ENCODE data around the gene DUSP23.

The DUSP23 gene

DNA sequence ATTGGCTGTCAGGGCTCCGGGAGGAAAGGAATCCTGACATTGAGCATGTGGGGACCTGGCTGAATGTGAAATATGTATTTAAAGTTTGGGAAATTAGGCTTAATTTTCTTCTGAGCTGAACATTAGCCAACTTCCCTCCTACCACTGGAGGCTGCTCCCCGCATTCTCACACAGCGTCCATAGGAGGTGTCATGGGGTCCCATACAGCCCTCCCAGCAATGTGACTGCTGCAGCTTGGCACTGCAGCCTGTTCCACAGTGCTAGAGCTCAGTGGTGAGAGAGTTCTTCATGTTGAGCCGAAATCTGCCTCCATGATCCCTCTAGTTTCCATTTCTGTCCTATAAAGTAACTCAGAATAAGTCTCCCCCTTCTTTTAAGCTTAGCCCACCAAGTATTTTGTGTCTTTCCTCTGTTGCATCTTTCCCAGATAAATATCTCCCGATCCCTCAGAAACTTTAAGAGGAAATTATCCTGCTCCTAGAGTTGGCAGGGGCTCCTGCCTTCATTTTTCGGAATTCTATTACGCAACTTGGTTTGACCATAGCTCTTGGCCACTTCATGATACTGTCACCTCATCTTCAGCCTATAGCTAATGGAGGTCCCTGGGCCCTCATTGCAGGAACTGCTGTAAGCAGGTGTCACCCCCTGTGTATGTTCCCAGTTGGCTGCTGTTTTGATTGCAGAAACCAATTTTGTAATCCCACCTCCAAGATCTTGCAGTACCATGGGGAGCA, 23.4 kb downstream of the DUSP23 start:
- TF ChIP-seq SIN3A (IDR thresholded peaks at IDR 0.05; ENCODE audit: borderline replicate concordance, insufficient read depth, low read length) (no peak), POLR2AphosphoS5 (IDR thresholded peaks at IDR 0.05; ENCODE audit: low read depth, low read length) (no peak), REST (IDR thresholded peaks at IDR 0.05; ENCODE audit: insufficient read depth in 1 of 2, low read depth in 2 of 2, low read length in 2 of 2) (no peak)

DNA sequence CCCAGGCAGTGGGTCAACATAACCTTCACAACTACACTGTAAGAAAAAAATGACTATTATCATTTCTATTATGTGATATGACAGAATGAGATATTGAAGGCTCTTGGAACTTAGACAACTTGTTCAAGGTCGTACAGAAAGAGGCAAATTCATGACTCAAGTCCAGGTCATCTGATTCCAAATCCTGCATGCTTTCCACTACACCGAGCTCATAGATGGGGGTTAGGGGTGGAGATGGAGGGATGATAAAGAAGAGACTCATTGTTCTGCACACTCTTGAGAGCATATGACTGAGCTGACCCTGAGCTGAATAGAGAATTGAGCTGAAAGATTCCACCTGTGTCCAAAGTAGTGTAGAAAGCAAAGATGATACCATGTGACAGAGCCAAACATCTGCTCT, 24.2 kb downstream of the DUSP23 start:
- no peak for TF ChIP-seq TAF1 (IDR thresholded peaks at IDR 0.05; ENCODE audit: borderline replicate concordance, insufficient read depth, low read length)
- no peak for TF ChIP-seq FOXP2 (optimal IDR thresholded peaks at IDR 0.05; ENCODE audit: borderline replicate concordance, extremely low read depth, extremely low read length, insufficient read depth)
- TF ChIP-seq REST (IDR thresholded peaks at IDR 0.05; ENCODE audit: insufficient read depth in 1 of 2, low read depth in 2 of 2, low read length in 2 of 2), result no peak
- no peak for TF ChIP-seq POLR2AphosphoS5 (IDR thresholded peaks at IDR 0.05; ENCODE audit: low read depth, low read length)
- no peak for TF ChIP-seq SIN3A (IDR thresholded peaks at IDR 0.05; ENCODE audit: borderline replicate concordance, insufficient read depth, low read length)

DNA sequence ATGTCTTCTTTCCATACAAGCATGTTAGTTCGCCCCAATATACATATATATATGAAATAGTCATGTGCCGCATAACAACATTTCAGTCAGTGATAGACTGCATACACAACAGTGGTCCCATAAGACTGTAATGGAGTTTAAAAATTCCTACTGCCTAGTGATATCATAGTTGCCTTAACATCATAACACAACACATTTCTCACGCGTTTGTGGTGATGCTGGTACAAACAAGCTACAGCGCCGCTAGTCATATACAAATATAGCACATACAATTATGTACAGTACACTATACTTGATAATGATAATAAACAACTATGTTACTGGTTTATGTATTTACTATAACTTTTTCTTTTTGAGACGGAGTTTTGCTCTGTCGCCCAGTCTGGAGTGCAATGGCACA, 35.2 kb downstream of the DUSP23 start:
- TF ChIP-seq SIN3A (IDR thresholded peaks at IDR 0.05; ENCODE audit: borderline replicate concordance, insufficient read depth, low read length), result no peak
- TF ChIP-seq REST (IDR thresholded peaks at IDR 0.05; ENCODE audit: insufficient read depth in 1 of 2, low read depth in 2 of 2, low read length in 2 of 2), result no peak
- no peak for TF ChIP-seq POLR2AphosphoS5 (IDR thresholded peaks at IDR 0.05; ENCODE audit: low read depth, low read length)
- TF ChIP-seq TAF1 (IDR thresholded peaks at IDR 0.05; ENCODE audit: borderline replicate concordance, insufficient read depth, low read length), result no peak
- no peak for TF ChIP-seq FOXP2 (optimal IDR thresholded peaks at IDR 0.05; ENCODE audit: borderline replicate concordance, extremely low read depth, extremely low read length, insufficient read depth)

DNA sequence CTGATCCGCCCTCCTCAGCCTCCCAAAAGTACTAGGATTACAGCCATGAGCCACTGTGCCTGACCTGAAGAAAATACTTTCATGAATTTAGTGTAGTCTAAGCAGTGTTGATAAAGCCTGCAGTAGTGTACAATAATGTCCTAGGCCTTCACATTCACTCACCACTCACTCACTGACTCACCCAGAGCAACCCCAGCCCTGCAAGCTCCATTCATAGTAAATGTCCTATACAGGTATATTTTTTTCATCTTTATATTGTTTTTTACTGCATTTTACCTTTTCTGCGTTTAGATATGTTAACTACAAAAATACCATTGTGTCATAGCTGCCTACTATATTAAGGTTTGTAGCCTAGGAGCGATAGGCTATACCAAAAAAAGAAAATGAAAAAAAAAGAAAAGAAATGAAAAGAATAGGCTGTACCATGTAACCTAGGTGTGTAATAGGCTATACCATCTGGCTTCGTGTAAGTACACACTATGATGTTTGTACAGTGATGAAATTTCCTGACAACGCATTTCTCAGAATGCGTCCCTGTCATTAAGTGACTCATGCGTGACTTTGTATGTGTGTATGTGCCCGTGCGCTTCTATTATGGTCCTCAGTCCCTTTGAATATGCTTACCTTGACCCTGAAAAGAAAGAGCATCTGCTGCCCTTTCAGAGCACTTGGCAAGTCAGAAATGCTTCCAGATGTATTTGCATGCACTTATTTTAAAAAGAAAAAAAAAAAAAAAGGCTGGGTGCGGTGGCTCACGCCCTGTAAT, 36.7 kb downstream of the DUSP23 start:
- TF ChIP-seq POLR2AphosphoS5 (IDR thresholded peaks at IDR 0.05; ENCODE audit: low read depth, low read length) (no peak), TAF1 (IDR thresholded peaks at IDR 0.05; ENCODE audit: borderline replicate concordance, insufficient read depth, low read length) (no peak), FOXP2 (optimal IDR thresholded peaks at IDR 0.05; ENCODE audit: borderline replicate concordance, extremely low read depth, extremely low read length, insufficient read depth) (no peak), REST (IDR thresholded peaks at IDR 0.05; ENCODE audit: insufficient read depth in 1 of 2, low read depth in 2 of 2, low read length in 2 of 2) (no peak), SIN3A (IDR thresholded peaks at IDR 0.05; ENCODE audit: borderline replicate concordance, insufficient read depth, low read length) (no peak)

Data from PFSK-1 (cell line).